WTC11 (cell line): ENCODE measurements around the gene ZNF428. TPM values are rescaled to one million over a fixed set of nuclear protein-coding genes. Genes with fewer than 3 reads are reported as not detected.

ENCODE experiments used
- ATAC-seq: fragments of 200-7000 bp; cut with Tn5 transposase; 2 replicates; pipeline ENCODE4 v1.10.0; 2021; ENCODE audit warnings: mild to moderate bottlenecking, moderate library complexity
- CTCF ChIA-PET: fragments of 300-600 bp; sonication (Branson Sonifier 250); formaldehyde crosslinking; loops from one replicate; lab custom pipeline; 2021; ENCODE audit warnings: antibody characterized with exemption; lab: Charles Lee
- POLR2A ChIA-PET: fragments of 350-600 bp; sonication (Branson Sonifier 250); formaldehyde crosslinking; loops from one replicate; lab custom pipeline; 2021; ENCODE audit warnings: antibody characterized with exemption; lab: Charles Lee
- DNase-seq: peaks from one replicate; pipeline ENCODE4 v3.0.0; 2021; ENCODE audit warnings: low spot score
- H3K27ac Mint-ChIP-seq: 2 replicates; pipeline ENCODE4 v1.8.0; 2021; ENCODE audit warnings: mixed read lengths
- H3K27me3 Mint-ChIP-seq: 2 replicates; pipeline ENCODE4 v1.8.0; 2021; ENCODE audit warnings: low read depth, mild to moderate bottlenecking, moderate library complexity, mixed read lengths
- H3K36me3 Mint-ChIP-seq: 2 replicates; pipeline ENCODE4 v1.8.0; 2021; ENCODE audit warnings: mixed read lengths
- H3K4me1 Mint-ChIP-seq: 2 replicates; pipeline ENCODE4 v1.8.0; 2022; ENCODE audit warnings: mixed read lengths
- H3K4me3 Mint-ChIP-seq: 2 replicates; pipeline ENCODE4 v1.8.0; 2021; ENCODE audit warnings: mild to moderate bottlenecking, moderate library complexity, mixed read lengths
- H3K9me3 Mint-ChIP-seq: 2 replicates; pipeline ENCODE4 v1.8.0; 2021; ENCODE audit warnings: mixed read lengths
- CBFB ChIP-seq: sonication (generic); formaldehyde crosslinking; IDR thresholded peaks from 2 replicates; pipeline ENCODE4 v1.8.1; 2022; ENCODE audit warnings: mild to moderate bottlenecking, low read depth, missing genetic modification reagents
- GTF2I ChIP-seq: fragments of 250-450 bp; sonication (Bioruptor Pico); conservative IDR thresholded peaks from 2 replicates; pipeline ENCODE4 v1.4.0; 2021; ENCODE audit warnings: mild to moderate bottlenecking
- ZNF232 ChIP-seq: sonication (generic); formaldehyde crosslinking; IDR thresholded peaks from 2 replicates; pipeline ENCODE4 v1.8.0; 2022; ENCODE audit warnings: mild to moderate bottlenecking, missing genetic modification reagents
- ZNF263 ChIP-seq: sonication (generic); formaldehyde crosslinking; IDR thresholded peaks from 2 replicates; pipeline ENCODE4 v1.8.1; 2022; ENCODE audit warnings: low read depth, mild to moderate bottlenecking, moderate library complexity, missing genetic modification reagents
- total RNA-seq: library from RNA; stranded (reverse); gene quantifications from 3 replicates; pipeline ENCODE4 v1.2.3, GENCODE V29; 2021
- TF ChIP-seq, protein P1 (sequence below): fragments of 250-450 bp; sonication (Bioruptor Pico); IDR thresholded peaks from 2 replicates; pipeline ENCODE4 v1.9.0; 2021; ENCODE audit warnings: mild to moderate bottlenecking, borderline replicate concordance
- TF ChIP-seq, protein P2 (sequence below): sonication (generic); formaldehyde crosslinking; IDR thresholded peaks from 2 replicates; pipeline ENCODE4 v1.8.0; 2022; ENCODE audit warnings: mild to moderate bottlenecking, missing genetic modification reagents
- TF ChIP-seq, protein P3 (sequence below): sonication (generic); formaldehyde crosslinking; conservative IDR thresholded peaks from 2 replicates; pipeline ENCODE4 v1.8.1; 2023; ENCODE audit warnings: mild to moderate bottlenecking, low read depth, missing genetic modification reagents, moderate library complexity
- TF ChIP-seq, protein P4 (sequence below): fragments of 250-450 bp; sonication (Bioruptor Pico); IDR thresholded peaks from 2 replicates; pipeline ENCODE4 v1.8.0; 2021; ENCODE audit warnings: mild to moderate bottlenecking
- TF ChIP-seq, protein P5 (sequence below): fragments of 200-600 bp; IDR thresholded peaks from 2 replicates; pipeline ENCODE4 v1.8.0; 2022; ENCODE audit warnings: antibody characterized with exemption
- TF ChIP-seq, protein P6 (sequence below): sonication (generic); formaldehyde crosslinking; IDR thresholded peaks from 2 replicates; pipeline ENCODE4 v1.8.1; 2023; ENCODE audit warnings: mild to moderate bottlenecking, missing genetic modification reagents, moderate library complexity

Gene ZNF428
- total RNA-seq, 1 experiment from 2014 or later, result 20.1 TPM

DNA sequence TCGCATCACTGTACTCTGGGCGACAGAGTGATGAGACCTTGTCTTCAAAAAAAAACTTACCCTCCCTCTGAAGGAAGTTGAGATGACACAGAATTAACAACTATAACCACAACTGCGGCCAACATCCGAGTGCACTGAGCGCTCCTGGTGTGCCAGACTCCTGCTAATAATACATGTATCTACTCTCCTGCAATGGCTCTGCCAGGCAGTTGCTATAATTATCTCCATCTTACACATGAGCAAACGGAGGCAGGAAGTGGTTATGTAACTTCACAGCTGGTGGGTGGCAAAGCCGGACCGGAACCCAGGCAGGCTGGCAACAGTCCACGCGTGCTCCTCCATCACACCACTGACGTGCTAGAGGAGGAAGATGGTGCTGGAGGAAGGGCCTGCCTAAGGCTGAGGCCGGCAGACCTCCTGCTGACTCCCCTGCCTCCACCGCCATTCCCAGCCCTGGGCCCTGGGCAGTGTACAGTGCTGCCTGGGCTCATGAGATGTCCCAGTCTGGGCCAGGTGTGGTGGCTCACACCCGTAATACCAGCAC lies 56.7 kb downstream of the ZNF428 start (continued):
- TF ChIP-seq, protein P1, sequence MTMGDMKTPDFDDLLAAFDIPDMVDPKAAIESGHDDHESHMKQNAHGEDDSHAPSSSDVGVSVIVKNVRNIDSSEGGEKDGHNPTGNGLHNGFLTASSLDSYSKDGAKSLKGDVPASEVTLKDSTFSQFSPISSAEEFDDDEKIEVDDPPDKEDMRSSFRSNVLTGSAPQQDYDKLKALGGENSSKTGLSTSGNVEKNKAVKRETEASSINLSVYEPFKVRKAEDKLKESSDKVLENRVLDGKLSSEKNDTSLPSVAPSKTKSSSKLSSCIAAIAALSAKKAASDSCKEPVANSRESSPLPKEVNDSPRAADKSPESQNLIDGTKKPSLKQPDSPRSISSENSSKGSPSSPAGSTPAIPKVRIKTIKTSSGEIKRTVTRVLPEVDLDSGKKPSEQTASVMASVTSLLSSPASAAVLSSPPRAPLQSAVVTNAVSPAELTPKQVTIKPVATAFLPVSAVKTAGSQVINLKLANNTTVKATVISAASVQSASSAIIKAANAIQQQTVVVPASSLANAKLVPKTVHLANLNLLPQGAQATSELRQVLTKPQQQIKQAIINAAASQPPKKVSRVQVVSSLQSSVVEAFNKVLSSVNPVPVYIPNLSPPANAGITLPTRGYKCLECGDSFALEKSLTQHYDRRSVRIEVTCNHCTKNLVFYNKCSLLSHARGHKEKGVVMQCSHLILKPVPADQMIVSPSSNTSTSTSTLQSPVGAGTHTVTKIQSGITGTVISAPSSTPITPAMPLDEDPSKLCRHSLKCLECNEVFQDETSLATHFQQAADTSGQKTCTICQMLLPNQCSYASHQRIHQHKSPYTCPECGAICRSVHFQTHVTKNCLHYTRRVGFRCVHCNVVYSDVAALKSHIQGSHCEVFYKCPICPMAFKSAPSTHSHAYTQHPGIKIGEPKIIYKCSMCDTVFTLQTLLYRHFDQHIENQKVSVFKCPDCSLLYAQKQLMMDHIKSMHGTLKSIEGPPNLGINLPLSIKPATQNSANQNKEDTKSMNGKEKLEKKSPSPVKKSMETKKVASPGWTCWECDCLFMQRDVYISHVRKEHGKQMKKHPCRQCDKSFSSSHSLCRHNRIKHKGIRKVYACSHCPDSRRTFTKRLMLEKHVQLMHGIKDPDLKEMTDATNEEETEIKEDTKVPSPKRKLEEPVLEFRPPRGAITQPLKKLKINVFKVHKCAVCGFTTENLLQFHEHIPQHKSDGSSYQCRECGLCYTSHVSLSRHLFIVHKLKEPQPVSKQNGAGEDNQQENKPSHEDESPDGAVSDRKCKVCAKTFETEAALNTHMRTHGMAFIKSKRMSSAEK (CRISPR knock-in tag), result no peak

DNA sequence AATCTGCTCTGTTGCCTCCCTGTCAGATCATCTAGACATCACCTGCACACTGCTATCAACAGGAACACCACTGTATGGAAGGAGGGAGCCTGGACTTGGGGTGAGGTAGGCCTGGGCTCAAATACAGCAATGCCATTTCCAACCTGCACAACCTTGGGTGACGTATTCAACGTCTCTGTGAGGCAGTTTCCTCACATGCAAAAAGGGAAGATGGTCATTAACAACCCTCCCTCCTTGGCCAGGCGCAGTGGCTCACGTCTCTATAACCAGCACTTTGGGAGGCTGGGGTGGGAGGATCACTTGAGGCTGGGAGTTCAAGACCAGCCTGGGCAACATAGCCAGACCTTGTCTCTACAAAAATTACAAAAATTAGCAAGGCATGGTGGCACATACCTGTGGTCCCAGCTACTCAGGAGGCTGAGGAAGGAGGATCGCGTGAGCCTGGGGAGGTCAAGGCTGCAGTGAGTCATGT lies 57.2 kb downstream of the ZNF428 start:
- Mint-ChIP-seq H3K4me1 (no peaks in the 10 kb centered on the region), H3K36me3 (peaks cover 6% of the 10 kb centered on the region; the same call in 1 of the 2 replicates), H3K27me3 (no peaks in the 10 kb centered on the region), H3K4me3 (no peak overlapping the region), H3K9me3 (no peaks in the 10 kb centered on the region), H3K27ac (no peak overlapping the region)
- TF ChIP-seq, protein P2, sequence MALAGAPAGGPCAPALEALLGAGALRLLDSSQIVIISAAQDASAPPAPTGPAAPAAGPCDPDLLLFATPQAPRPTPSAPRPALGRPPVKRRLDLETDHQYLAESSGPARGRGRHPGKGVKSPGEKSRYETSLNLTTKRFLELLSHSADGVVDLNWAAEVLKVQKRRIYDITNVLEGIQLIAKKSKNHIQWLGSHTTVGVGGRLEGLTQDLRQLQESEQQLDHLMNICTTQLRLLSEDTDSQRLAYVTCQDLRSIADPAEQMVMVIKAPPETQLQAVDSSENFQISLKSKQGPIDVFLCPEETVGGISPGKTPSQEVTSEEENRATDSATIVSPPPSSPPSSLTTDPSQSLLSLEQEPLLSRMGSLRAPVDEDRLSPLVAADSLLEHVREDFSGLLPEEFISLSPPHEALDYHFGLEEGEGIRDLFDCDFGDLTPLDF (CRISPR knock-in tag), result no peak
- no peak for TF ChIP-seq CBFB (CRISPR knock-in tag)
- CTCF ChIA-PET, result interaction anchor here (0.7 kb wide), 1 partner anchor 1844 kb away, joined by 3 read pairs; no protein-coding TSS in a partner anchor
- no peak for ATAC-seq
- POLR2A ChIA-PET, result no interaction called here
- DNase-seq, result no peak

DNA sequence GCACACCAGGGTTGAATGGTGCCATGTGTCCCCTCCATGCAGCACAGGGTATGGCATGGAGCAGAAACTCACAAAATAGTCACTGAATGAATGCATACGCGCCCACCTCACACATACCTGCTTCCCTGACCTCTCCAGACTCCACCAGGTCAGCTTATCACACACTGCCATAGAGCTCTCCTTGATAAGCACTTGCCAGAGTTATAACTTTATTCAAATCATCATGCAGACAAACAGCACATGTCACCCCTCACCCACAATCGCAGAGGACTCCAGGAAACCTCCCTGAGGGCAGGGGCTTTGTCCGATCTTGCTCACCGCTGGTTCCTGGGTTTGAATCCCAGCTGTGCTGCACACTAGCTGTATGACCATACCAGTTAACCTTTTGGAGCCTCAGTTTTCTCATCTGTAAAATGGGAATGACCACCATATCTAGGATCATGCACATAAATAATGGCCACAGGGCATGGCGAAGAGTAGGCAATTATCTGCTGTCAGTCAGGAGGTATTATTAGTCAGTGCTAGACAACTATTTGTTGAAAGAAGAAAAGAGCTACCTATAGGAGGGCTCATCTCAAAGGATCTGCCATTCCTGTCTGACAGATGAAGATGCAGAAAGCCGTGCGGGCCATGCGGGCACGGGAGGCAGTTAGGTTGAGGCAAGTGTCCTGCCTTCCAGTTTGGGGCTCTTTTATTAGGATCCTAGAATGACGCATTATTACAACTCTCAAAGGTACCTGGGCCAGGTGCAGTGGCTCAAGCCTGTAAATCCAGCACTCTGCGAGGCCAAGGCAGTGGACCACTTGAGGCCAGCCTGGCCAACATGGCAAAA lies 58.1 kb downstream of the ZNF428 start:
- ChIA-PET POLR2A (interaction anchor here (1.0 to 2.2 kb wide), 2 partner anchors 18 to 35 kb away, joined by 3 to 5 read pairs; partner anchors contain the start of genes IRGQ and ZNF576), CTCF (interaction anchor here (0.6 to 0.8 kb wide), 3 partner anchors 33 to 1843 kb away, joined by 3 read pairs; no protein-coding TSS in a partner anchor)
- no peak overlapping the region; the same call in 1 of the 2 replicates for H3K27ac Mint-ChIP-seq
- H3K4me1 Mint-ChIP-seq, result no peaks in the 10 kb centered on the region
- no peaks in the 10 kb centered on the region for H3K27me3 Mint-ChIP-seq
- H3K36me3 Mint-ChIP-seq, result peaks cover 6% of the 10 kb centered on the region; the same call in 1 of the 2 replicates
- ATAC-seq, result no peak
- no peak overlapping the region for H3K4me3 Mint-ChIP-seq
- no peak for DNase-seq
- no peaks in the 10 kb centered on the region for H3K9me3 Mint-ChIP-seq
- TF ChIP-seq, protein P3, sequence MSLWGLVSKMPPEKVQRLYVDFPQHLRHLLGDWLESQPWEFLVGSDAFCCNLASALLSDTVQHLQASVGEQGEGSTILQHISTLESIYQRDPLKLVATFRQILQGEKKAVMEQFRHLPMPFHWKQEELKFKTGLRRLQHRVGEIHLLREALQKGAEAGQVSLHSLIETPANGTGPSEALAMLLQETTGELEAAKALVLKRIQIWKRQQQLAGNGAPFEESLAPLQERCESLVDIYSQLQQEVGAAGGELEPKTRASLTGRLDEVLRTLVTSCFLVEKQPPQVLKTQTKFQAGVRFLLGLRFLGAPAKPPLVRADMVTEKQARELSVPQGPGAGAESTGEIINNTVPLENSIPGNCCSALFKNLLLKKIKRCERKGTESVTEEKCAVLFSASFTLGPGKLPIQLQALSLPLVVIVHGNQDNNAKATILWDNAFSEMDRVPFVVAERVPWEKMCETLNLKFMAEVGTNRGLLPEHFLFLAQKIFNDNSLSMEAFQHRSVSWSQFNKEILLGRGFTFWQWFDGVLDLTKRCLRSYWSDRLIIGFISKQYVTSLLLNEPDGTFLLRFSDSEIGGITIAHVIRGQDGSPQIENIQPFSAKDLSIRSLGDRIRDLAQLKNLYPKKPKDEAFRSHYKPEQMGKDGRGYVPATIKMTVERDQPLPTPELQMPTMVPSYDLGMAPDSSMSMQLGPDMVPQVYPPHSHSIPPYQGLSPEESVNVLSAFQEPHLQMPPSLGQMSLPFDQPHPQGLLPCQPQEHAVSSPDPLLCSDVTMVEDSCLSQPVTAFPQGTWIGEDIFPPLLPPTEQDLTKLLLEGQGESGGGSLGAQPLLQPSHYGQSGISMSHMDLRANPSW (CRISPR knock-in tag), result no peak

DNA sequence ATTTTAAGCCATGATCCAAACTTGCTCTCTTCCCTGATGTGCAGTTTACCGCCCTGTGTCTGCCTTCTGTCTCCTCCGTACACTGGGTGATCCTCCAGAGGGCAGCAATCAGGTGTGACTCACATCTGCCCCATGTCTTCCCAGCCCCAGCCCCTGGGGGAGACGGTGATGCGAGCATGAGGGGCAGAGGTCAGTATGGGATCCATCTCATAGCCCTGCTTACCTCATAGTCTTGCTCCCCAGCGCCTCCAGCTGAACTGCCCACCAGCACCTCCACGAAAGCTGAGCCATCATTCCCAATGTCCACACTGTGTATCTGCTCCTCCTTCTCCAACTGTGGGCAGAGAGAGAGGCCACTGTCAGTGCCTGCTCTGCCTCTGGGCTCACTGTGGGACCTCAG lies 58.7 kb downstream of the ZNF428 start:
- ATAC-seq, result peak; percentile 90
- H3K4me1 Mint-ChIP-seq, result no peaks in the 10 kb centered on the region
- TF ChIP-seq ZNF232 (CRISPR knock-in tag), result no peak
- TF ChIP-seq, protein P4, sequence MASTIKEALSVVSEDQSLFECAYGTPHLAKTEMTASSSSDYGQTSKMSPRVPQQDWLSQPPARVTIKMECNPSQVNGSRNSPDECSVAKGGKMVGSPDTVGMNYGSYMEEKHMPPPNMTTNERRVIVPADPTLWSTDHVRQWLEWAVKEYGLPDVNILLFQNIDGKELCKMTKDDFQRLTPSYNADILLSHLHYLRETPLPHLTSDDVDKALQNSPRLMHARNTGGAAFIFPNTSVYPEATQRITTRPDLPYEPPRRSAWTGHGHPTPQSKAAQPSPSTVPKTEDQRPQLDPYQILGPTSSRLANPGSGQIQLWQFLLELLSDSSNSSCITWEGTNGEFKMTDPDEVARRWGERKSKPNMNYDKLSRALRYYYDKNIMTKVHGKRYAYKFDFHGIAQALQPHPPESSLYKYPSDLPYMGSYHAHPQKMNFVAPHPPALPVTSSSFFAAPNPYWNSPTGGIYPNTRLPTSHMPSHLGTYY (CRISPR knock-in tag), result no peak
- TF ChIP-seq, protein P5, sequence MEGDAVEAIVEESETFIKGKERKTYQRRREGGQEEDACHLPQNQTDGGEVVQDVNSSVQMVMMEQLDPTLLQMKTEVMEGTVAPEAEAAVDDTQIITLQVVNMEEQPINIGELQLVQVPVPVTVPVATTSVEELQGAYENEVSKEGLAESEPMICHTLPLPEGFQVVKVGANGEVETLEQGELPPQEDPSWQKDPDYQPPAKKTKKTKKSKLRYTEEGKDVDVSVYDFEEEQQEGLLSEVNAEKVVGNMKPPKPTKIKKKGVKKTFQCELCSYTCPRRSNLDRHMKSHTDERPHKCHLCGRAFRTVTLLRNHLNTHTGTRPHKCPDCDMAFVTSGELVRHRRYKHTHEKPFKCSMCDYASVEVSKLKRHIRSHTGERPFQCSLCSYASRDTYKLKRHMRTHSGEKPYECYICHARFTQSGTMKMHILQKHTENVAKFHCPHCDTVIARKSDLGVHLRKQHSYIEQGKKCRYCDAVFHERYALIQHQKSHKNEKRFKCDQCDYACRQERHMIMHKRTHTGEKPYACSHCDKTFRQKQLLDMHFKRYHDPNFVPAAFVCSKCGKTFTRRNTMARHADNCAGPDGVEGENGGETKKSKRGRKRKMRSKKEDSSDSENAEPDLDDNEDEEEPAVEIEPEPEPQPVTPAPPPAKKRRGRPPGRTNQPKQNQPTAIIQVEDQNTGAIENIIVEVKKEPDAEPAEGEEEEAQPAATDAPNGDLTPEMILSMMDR, result no peak
- TF ChIP-seq GTF2I (CRISPR knock-in tag), result no peak
- TF ChIP-seq ZNF263 (CRISPR knock-in tag), result no peak
- TF ChIP-seq, protein P6, sequence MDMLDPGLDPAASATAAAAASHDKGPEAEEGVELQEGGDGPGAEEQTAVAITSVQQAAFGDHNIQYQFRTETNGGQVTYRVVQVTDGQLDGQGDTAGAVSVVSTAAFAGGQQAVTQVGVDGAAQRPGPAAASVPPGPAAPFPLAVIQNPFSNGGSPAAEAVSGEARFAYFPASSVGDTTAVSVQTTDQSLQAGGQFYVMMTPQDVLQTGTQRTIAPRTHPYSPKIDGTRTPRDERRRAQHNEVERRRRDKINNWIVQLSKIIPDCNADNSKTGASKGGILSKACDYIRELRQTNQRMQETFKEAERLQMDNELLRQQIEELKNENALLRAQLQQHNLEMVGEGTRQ, result no peak

More for the DNA sequence above, 58.7 kb downstream of the ZNF428 start:
- H3K36me3 Mint-ChIP-seq, result peaks cover 6% of the 10 kb centered on the region; the same call in 1 of the 2 replicates
- H3K4me3 Mint-ChIP-seq, result no peak overlapping the region
- H3K27me3 Mint-ChIP-seq, result no peaks in the 10 kb centered on the region
- ChIA-PET POLR2A (interaction anchor here (1.0 to 2.2 kb wide), 2 partner anchors 19 to 35 kb away, joined by 3 to 5 read pairs; partner anchors contain the start of genes IRGQ and ZNF576), CTCF (interaction anchor here (0.6 to 1.0 kb wide), 2 partner anchors 25 to 34 kb away, joined by 3 to 4 read pairs; no protein-coding TSS in a partner anchor)
- no peak overlapping the region; the same call in 1 of the 2 replicates for H3K27ac Mint-ChIP-seq
- H3K9me3 Mint-ChIP-seq, result no peaks in the 10 kb centered on the region
- peak; percentile 23 for DNase-seq
